ENCODE data around the gene TRIM2.

GRCh38 chr4:153384160-153384559 is 179.9 kb downstream of the TRIM2 start:
- TF ChIP-seq CTCF (conservative IDR thresholded peaks at IDR 0.05; ENCODE audit: low read depth, low read length) (no peak), EZH2 (IDR thresholded peaks at IDR 0.05; ENCODE audit: borderline replicate concordance, low read depth, low read length, poor library complexity, severe bottlenecking) (no peak)

All from A673 (cell line).